ENCODE measurements around the gene ZNF654.

ZNF654 gene

GRCh38 chr3:88084097-88084501, 25.0 kb downstream of the ZNF654 start:
- TF ChIP-seq CTCF (IDR thresholded peaks at IDR 0.05; ENCODE audit: borderline replicate concordance, insufficient read depth, low read depth, low read length) = no peak
- no peak overlapping the region for H3K4me3 ChIP-seq (ENCODE audit: low read depth, low read length)

- no peak for TF ChIP-seq CTCF (IDR thresholded peaks at IDR 0.05; ENCODE audit: borderline replicate concordance, insufficient read depth, low read depth, low read length)
- H3K4me3 ChIP-seq (ENCODE audit: low read depth, low read length) = no peak overlapping the region
Measured at GRCh38 chr3:88090681-88091080, 31.6 kb downstream of the ZNF654 start.

GRCh38 chr3:88092270-88092669, 33.2 kb downstream of the ZNF654 start:
- H3K4me3 ChIP-seq (ENCODE audit: low read depth, low read length) = no peak overlapping the region
- TF ChIP-seq CTCF (IDR thresholded peaks at IDR 0.05; ENCODE audit: borderline replicate concordance, insufficient read depth, low read depth, low read length) = no peak

- no peak overlapping the region for H3K4me3 ChIP-seq (ENCODE audit: low read depth, low read length)
- no peak for TF ChIP-seq CTCF (IDR thresholded peaks at IDR 0.05; ENCODE audit: borderline replicate concordance, insufficient read depth, low read depth, low read length)
Measured at GRCh38 chr3:88093266-88093665, 34.2 kb downstream of the ZNF654 start.

- H3K4me3 ChIP-seq (ENCODE audit: low read depth, low read length) = no peak overlapping the region
- TF ChIP-seq CTCF (IDR thresholded peaks at IDR 0.05; ENCODE audit: borderline replicate concordance, insufficient read depth, low read depth, low read length) = no peak
Measured at GRCh38 chr3:88101142-88101541, 42.1 kb downstream of the ZNF654 start.

GRCh38 chr3:88105325-88105724, 46.3 kb downstream of the ZNF654 start:
- no peak for TF ChIP-seq CTCF (IDR thresholded peaks at IDR 0.05; ENCODE audit: borderline replicate concordance, insufficient read depth, low read depth, low read length)

GRCh38 chr3:88112289-88112688, 53.2 kb downstream of the ZNF654 start:
- H3K4me3 ChIP-seq (ENCODE audit: low read depth, low read length) = no peak overlapping the region
- no peak for TF ChIP-seq CTCF (IDR thresholded peaks at IDR 0.05; ENCODE audit: borderline replicate concordance, insufficient read depth, low read depth, low read length)

More at GRCh38 chr3:88105325-88105724, 46.3 kb downstream of the ZNF654 start:
- no peak overlapping the region for H3K4me3 ChIP-seq (ENCODE audit: low read depth, low read length)

Measured in GM12875 (cell line).